A549 (cell line): ENCODE results near the gene CCND2.

Experiments used
- BHLHE40 ChIP-seq: IDR thresholded peaks from 2 replicates; pipeline ENCODE4 v1.6.1; 2012; ENCODE audit warnings: low read depth, low read length, inconsistent platforms
- CBX2 ChIP-seq: fragments of 200-600 bp; sonication (generic); IDR thresholded peaks from 2 replicates; pipeline ENCODE4 v1.6.1; 2016; ENCODE audit warnings: low read depth, mild to moderate bottlenecking, borderline replicate concordance
- CHD2 ChIP-seq: fragments of 150-350 bp; IDR thresholded peaks from 2 replicates; pipeline ENCODE4 v1.6.1; 2014; ENCODE audit warnings: low read length; ENCODE audit not compliant: partially characterized antibody
- EP300 ChIP-seq, 2 experiments: fragments of >200 bp; sonication (Bioruptor Twin); formaldehyde crosslinking; IDR thresholded peaks; 2 replicates in 1 of 2; 3 replicates in 1 of 2; pipeline ENCODE4 v1.6.1; 2016 to 2017
- JUN ChIP-seq, 2 experiments: fragments of >200 bp; sonication (Bioruptor Twin); formaldehyde crosslinking; IDR thresholded peaks; 2 replicates in 1 of 2; 3 replicates in 1 of 2; pipeline ENCODE4 v1.6.1; 2016 to 2017
- MYC ChIP-seq: IDR thresholded peaks from 2 replicates; pipeline ENCODE4 v1.6.1; 2012; ENCODE audit warnings: mild to moderate bottlenecking, inconsistent platforms, low read length, improper control_type of control experiment, borderline replicate concordance
- NFE2L2 ChIP-seq: fragments of 150-350 bp; conservative IDR thresholded peaks from 2 replicates; pipeline ENCODE4 v1.6.1; 2014; ENCODE audit warnings: low read length
- POLR2A ChIP-seq: IDR thresholded peaks from 2 replicates; pipeline ENCODE4 v1.6.1; 2012; ENCODE audit warnings: mild to moderate bottlenecking, low read length
- SMC3 ChIP-seq: fragments of >200 bp; sonication (Bioruptor Twin); formaldehyde crosslinking; IDR thresholded peaks from 3 replicates; pipeline ENCODE4 v1.6.1; 2018; ENCODE audit warnings: inconsistent platforms
- TF ChIP-seq, protein P1 (sequence below): fragments of >200 bp; sonication (Bioruptor Twin); formaldehyde crosslinking; IDR thresholded peaks from 3 replicates; pipeline ENCODE4 v1.5.1; 2016
- TF ChIP-seq, protein P2 (sequence below): IDR thresholded peaks from 2 replicates; pipeline ENCODE4 v1.6.1; 2012
- TF ChIP-seq, protein P3 (sequence below): fragments of 150-350 bp; IDR thresholded peaks from 2 replicates; pipeline ENCODE4 v1.6.1; 2014; ENCODE audit warnings: low read depth, mild to moderate bottlenecking, low read length

DNA sequence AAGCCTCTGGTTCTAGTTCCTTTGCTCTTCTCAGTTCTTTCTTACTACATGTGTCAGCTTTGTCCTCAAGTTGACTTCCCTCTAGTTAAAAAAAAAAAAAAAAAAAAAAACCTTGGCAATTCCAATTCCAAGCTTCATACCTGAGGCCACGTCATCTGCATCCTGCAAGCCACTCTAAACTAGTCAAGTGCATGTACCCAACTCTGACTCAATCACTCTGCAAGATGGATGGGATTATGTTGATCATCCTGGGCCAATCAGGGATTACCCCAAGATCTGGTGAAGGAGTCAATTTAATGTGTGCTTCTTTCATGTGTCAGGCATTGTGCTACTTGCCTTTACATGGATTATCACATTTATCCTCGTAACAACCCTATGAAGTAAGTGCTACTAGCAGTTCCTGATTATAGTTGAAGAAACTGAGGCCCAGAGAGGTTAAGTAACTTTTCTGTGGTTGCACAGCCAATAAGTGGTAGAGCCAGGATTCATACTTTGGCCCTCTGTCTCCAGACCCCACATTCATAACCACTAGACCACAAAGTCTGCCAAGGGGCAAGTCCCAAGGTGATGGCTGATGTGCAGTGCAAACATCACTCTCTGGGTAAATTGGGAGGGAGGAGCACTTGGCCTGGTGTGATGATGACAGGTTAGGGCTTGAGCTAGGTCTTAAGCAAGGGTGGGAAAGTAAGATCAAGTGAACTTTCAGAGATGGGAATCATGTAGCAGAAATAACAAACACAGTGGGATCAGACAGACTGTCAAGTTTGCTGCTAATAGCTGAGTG is 17.3 kb upstream of the CCND2 start:
- TF ChIP-seq, protein P1, sequence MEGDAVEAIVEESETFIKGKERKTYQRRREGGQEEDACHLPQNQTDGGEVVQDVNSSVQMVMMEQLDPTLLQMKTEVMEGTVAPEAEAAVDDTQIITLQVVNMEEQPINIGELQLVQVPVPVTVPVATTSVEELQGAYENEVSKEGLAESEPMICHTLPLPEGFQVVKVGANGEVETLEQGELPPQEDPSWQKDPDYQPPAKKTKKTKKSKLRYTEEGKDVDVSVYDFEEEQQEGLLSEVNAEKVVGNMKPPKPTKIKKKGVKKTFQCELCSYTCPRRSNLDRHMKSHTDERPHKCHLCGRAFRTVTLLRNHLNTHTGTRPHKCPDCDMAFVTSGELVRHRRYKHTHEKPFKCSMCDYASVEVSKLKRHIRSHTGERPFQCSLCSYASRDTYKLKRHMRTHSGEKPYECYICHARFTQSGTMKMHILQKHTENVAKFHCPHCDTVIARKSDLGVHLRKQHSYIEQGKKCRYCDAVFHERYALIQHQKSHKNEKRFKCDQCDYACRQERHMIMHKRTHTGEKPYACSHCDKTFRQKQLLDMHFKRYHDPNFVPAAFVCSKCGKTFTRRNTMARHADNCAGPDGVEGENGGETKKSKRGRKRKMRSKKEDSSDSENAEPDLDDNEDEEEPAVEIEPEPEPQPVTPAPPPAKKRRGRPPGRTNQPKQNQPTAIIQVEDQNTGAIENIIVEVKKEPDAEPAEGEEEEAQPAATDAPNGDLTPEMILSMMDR = no peak
- TF ChIP-seq MYC (no peak), EP300 (IDR thresholded peaks at IDR 0.05) (no peak), POLR2A (no peak), BHLHE40 (no peak), NFE2L2 (no peak), CHD2 (no peak), CBX2 (no peak), JUN (IDR thresholded peaks at IDR 0.05) (no peak), SMC3 (no peak)
- TF ChIP-seq, protein P2, sequence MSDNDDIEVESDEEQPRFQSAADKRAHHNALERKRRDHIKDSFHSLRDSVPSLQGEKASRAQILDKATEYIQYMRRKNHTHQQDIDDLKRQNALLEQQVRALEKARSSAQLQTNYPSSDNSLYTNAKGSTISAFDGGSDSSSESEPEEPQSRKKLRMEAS = no peak
- TF ChIP-seq, protein P3, sequence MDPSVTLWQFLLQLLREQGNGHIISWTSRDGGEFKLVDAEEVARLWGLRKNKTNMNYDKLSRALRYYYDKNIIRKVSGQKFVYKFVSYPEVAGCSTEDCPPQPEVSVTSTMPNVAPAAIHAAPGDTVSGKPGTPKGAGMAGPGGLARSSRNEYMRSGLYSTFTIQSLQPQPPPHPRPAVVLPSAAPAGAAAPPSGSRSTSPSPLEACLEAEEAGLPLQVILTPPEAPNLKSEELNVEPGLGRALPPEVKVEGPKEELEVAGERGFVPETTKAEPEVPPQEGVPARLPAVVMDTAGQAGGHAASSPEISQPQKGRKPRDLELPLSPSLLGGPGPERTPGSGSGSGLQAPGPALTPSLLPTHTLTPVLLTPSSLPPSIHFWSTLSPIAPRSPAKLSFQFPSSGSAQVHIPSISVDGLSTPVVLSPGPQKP = no peak
